ENCODE measurements around the gene NKD1.

The NKD1 gene

GRCh38 chr16:50694206-50694605 is 146.0 kb downstream of the NKD1 start:
- no peak for DNase-seq (ENCODE audit: low read depth, low spot score)

- DNase-seq (ENCODE audit: low read depth, low spot score) = no peak
Measured at GRCh38 chr16:50695017-50696000, 147.1 kb downstream of the NKD1 start.

GRCh38 chr16:50696126-50696525 is 147.9 kb downstream of the NKD1 start:
- DNase-seq (ENCODE audit: low read depth, low spot score) = no peak

GRCh38 chr16:50696575-50697420 is 148.6 kb downstream of the NKD1 start:
- no peak for DNase-seq (ENCODE audit: low read depth, low spot score)

- DNase-seq (ENCODE audit: low read depth, low spot score) = no peak
Measured at GRCh38 chr16:50697421-50697715, 149.2 kb downstream of the NKD1 start.

GRCh38 chr16:50697881-50698767 is 149.9 kb downstream of the NKD1 start:
- DNase-seq (ENCODE audit: low read depth, low spot score) = no peak
